Measurements from ENCODE around the gene SLC24A3.

Gene SLC24A3

DNA sequence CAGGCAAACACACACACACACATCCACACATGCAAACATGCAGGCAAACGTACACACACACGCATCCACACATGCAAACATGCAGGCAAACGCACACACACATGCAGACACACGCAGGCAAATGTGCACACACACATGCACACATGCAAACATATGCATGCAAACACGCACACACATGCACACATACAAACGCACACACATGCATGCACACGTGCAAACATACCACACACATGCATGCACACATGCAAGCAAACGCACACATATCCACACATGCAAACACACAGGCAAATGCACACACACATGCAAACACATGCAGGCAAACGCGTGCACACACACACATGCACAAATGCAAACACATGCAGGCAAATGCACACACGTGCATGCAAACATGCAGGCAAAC lies 498.7 kb downstream of the SLC24A3 start:
- Histone ChIP-seq H3K4me3 (ENCODE audit: low read depth, low read length) (no peak overlapping the region), H3K36me3 (ENCODE audit: control insufficient read depth in 2 of 2, insufficient read depth in 1 of 2, low read length in 2 of 2) (no peaks in the 10 kb centered on the region), H3K27ac (ENCODE audit: extremely low read depth, low read depth, low read length) (no peak overlapping the region), H3K4me1 (ENCODE audit: control insufficient read depth, insufficient read depth, low read length) (peaks cover 3% of the 10 kb centered on the region; the same call in 1 of the 2 replicates), H3K9me3 (ENCODE audit: control insufficient read depth, insufficient read depth, low read depth, low read length) (no peaks in the 10 kb centered on the region)
- POLR2A ChIA-PET: no interaction called here
- TF ChIP-seq ZFP69B (tag by site-specific recombination; IDR thresholded peaks at IDR 0.05) (no peak), ZNF16 (tag by site-specific recombination; IDR thresholded peaks at IDR 0.05; ENCODE audit: low read depth) (no peak)
- TF ChIP-seq, protein P1, sequence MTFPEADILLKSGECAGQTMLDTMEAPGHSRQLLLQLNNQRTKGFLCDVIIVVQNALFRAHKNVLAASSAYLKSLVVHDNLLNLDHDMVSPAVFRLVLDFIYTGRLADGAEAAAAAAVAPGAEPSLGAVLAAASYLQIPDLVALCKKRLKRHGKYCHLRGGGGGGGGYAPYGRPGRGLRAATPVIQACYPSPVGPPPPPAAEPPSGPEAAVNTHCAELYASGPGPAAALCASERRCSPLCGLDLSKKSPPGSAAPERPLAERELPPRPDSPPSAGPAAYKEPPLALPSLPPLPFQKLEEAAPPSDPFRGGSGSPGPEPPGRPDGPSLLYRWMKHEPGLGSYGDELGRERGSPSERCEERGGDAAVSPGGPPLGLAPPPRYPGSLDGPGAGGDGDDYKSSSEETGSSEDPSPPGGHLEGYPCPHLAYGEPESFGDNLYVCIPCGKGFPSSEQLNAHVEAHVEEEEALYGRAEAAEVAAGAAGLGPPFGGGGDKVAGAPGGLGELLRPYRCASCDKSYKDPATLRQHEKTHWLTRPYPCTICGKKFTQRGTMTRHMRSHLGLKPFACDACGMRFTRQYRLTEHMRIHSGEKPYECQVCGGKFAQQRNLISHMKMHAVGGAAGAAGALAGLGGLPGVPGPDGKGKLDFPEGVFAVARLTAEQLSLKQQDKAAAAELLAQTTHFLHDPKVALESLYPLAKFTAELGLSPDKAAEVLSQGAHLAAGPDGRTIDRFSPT (tag by site-specific recombination; IDR thresholded peaks at IDR 0.05): no peak
- CTCF ChIA-PET: no interaction called here

DNA sequence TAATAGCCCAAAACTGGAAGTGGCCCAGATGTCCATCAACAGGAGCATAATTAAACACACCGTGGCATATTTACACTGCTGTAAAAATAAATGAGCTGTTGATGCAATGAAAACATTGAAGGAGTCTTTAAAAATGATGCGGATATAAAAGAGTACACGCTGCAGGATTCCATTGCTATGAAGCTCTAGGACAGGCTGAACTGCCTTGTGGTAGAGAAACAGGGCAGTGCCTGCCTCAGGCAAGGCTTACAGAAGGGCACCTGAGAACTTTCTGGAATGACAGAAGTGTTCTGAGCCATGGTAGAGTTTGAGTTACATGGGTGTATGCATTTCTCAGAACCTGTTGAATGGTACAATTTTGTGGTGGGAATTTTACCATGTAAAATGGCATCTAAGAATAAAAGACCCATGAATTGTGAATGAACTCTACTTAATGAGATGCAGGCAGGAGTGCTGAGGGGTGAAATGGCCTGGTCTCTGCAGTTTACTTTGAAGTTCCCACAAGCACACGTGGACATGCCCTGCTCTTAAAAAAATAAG lies 500.3 kb downstream of the SLC24A3 start:
- Histone ChIP-seq H3K36me3 (ENCODE audit: control insufficient read depth in 2 of 2, insufficient read depth in 1 of 2, low read length in 2 of 2) (no peaks in the 10 kb centered on the region), H3K4me1 (ENCODE audit: control insufficient read depth, insufficient read depth, low read length) (peaks cover 3% of the 10 kb centered on the region; the same call in 1 of the 2 replicates), H3K4me3 (ENCODE audit: low read depth, low read length) (no peak overlapping the region), H3K9me3 (ENCODE audit: control insufficient read depth, insufficient read depth, low read depth, low read length) (no peaks in the 10 kb centered on the region), H3K27ac (ENCODE audit: extremely low read depth, low read depth, low read length) (no peak overlapping the region)
- ChIA-PET POLR2A (no interaction called here), CTCF (no interaction called here)
- peak; percentile 29; the same call in 1 of the 2 replicates for TF ChIP-seq SCRT1 (tag by site-specific recombination; IDR thresholded peaks at IDR 0.05; ENCODE audit: borderline replicate concordance)
- TF ChIP-seq, protein P2, sequence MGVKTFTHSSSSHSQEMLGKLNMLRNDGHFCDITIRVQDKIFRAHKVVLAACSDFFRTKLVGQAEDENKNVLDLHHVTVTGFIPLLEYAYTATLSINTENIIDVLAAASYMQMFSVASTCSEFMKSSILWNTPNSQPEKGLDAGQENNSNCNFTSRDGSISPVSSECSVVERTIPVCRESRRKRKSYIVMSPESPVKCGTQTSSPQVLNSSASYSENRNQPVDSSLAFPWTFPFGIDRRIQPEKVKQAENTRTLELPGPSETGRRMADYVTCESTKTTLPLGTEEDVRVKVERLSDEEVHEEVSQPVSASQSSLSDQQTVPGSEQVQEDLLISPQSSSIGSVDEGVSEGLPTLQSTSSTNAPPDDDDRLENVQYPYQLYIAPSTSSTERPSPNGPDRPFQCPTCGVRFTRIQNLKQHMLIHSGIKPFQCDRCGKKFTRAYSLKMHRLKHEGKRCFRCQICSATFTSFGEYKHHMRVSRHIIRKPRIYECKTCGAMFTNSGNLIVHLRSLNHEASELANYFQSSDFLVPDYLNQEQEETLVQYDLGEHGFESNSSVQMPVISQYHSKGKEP (tag by site-specific recombination; IDR thresholded peaks at IDR 0.05): peak; percentile 70
- peak; percentile 51 for TF ChIP-seq ZBTB8A (tag by site-specific recombination; IDR thresholded peaks at IDR 0.05)
- TF ChIP-seq, protein P3, sequence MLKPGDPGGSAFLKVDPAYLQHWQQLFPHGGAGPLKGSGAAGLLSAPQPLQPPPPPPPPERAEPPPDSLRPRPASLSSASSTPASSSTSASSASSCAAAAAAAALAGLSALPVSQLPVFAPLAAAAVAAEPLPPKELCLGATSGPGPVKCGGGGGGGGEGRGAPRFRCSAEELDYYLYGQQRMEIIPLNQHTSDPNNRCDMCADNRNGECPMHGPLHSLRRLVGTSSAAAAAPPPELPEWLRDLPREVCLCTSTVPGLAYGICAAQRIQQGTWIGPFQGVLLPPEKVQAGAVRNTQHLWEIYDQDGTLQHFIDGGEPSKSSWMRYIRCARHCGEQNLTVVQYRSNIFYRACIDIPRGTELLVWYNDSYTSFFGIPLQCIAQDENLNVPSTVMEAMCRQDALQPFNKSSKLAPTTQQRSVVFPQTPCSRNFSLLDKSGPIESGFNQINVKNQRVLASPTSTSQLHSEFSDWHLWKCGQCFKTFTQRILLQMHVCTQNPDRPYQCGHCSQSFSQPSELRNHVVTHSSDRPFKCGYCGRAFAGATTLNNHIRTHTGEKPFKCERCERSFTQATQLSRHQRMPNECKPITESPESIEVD (tag by site-specific recombination; IDR thresholded peaks at IDR 0.05): peak; percentile 82
- TF ChIP-seq, protein P4, sequence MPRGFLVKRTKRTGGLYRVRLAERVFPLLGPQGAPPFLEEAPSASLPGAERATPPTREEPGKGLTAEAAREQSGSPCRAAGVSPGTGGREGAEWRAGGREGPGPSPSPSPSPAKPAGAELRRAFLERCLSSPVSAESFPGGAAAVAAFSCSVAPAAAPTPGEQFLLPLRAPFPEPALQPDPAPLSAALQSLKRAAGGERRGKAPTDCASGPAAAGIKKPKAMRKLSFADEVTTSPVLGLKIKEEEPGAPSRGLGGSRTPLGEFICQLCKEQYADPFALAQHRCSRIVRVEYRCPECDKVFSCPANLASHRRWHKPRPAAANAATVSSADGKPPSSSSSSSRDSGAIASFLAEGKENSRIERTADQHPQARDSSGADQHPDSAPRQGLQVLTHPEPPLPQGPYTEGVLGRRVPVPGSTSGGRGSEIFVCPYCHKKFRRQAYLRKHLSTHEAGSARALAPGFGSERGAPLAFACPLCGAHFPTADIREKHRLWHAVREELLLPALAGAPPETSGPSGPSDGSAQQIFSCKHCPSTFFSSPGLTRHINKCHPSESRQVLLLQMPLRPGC (tag by site-specific recombination; IDR thresholded peaks at IDR 0.05): peak; percentile 75
- TF ChIP-seq IKZF3 (tag by site-specific recombination; IDR thresholded peaks at IDR 0.05): 0 out of 2 replicates have a peak, but pooled peaks have one; percentile 16
- no peak for TF ChIP-seq ZNF792 (tag by site-specific recombination; IDR thresholded peaks at IDR 0.05)
- TF ChIP-seq KLF10 (tag by site-specific recombination; IDR thresholded peaks at IDR 0.05): no peak
- TF ChIP-seq GLIS1 (tag by site-specific recombination; IDR thresholded peaks at IDR 0.05): 0 out of 2 replicates have a peak, but pooled peaks have one; percentile 21
- TF ChIP-seq, protein P5, sequence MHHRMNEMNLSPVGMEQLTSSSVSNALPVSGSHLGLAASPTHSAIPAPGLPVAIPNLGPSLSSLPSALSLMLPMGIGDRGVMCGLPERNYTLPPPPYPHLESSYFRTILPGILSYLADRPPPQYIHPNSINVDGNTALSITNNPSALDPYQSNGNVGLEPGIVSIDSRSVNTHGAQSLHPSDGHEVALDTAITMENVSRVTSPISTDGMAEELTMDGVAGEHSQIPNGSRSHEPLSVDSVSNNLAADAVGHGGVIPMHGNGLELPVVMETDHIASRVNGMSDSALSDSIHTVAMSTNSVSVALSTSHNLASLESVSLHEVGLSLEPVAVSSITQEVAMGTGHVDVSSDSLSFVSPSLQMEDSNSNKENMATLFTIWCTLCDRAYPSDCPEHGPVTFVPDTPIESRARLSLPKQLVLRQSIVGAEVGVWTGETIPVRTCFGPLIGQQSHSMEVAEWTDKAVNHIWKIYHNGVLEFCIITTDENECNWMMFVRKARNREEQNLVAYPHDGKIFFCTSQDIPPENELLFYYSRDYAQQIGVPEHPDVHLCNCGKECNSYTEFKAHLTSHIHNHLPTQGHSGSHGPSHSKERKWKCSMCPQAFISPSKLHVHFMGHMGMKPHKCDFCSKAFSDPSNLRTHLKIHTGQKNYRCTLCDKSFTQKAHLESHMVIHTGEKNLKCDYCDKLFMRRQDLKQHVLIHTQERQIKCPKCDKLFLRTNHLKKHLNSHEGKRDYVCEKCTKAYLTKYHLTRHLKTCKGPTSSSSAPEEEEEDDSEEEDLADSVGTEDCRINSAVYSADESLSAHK (tag by site-specific recombination; IDR thresholded peaks at IDR 0.05): peak; percentile 40; the same call in 1 of the 2 replicates
- TF ChIP-seq OSR2 (tag by site-specific recombination; IDR thresholded peaks at IDR 0.05): peak; percentile 60; the same call in 1 of the 2 replicates
- TF ChIP-seq ZNF23 (tag by site-specific recombination; IDR thresholded peaks at IDR 0.05; ENCODE audit: borderline replicate concordance): no peak
- peak; percentile 61 for TF ChIP-seq SCRT2 (tag by site-specific recombination; IDR thresholded peaks at IDR 0.05)
- peak; percentile 86 for TF ChIP-seq WT1 (tag by site-specific recombination; IDR thresholded peaks at IDR 0.05)
- 0 out of 2 replicates have a peak, but pooled peaks have one; percentile 6 for TF ChIP-seq ZNF596 (tag by site-specific recombination; IDR thresholded peaks at IDR 0.05)
